B cell (primary cell): ENCODE results near the gene PRKCQ. TPM values are rescaled to one million over a fixed set of nuclear protein-coding genes. Genes with fewer than 3 reads are reported as not detected.

Experiments
- ATAC-seq: fragments of 200-7000 bp; cut with Tn5 transposase; one replicate; pipeline ENCODE4 v1.10.0; 2021; ENCODE audit warnings: low read depth, mild to moderate bottlenecking, moderate number of reproducible peaks, moderate library complexity
- CTCF ChIA-PET: fragments of 350-600 bp; sonication (Branson Sonifier 250); formaldehyde crosslinking; loops from one replicate; lab custom pipeline; 2021; ENCODE audit warnings: antibody characterized with exemption, inconsistent platforms; lab: Charles Lee
- POLR2A ChIA-PET: fragments of 350-600 bp; sonication (Branson Sonifier 250); formaldehyde crosslinking; loops from one replicate; lab custom pipeline; 2021; ENCODE audit warnings: antibody characterized with exemption; lab: Charles Lee
- DNase-seq: peaks from one replicate; pipeline ENCODE4 v3.0.0; 2013
- H2AFZ ChIP-seq: 2 replicates; pipeline ENCODE4 v1.6.1; 2012; ENCODE audit warnings: mild to moderate bottlenecking, low read depth, low read length; ENCODE audit not compliant: insufficient read depth, poor library complexity, severe bottlenecking
- H3K27ac ChIP-seq, 2 donors: 1 replicate in 1 of 2; 2 replicates in 1 of 2; pipeline ENCODE4 v1.5.1; 2012 to 2013; ENCODE audit warnings: low read length in 2 of 2, mild to moderate bottlenecking in 2 of 2, moderate library complexity in 1 of 2
- H3K27me3 ChIP-seq, 4 experiments: fragments of 200-600 bp in 1 of 4; sonication (generic) in 1 of 4; replicated peaks in 1 of 4; 1 replicate in 2 of 4; 2 replicates in 2 of 4; pipeline versions ENCODE4 v1.6.1 to v1.7.0; 2013 to 2016; ENCODE audit warnings: low read length in 3 of 4, mild to moderate bottlenecking in 2 of 4, mixed read lengths in 1 of 4, moderate library complexity in 1 of 4; ENCODE audit not compliant: insufficient read depth in 4 of 4, control insufficient read depth in 3 of 4; ENCODE audit errors: control extremely low read depth in 1 of 4
- H3K36me3 ChIP-seq, 2 experiments: replicated peaks in 1 of 2; 1 replicate in 1 of 2; 2 replicates in 1 of 2; pipeline versions ENCODE4 v1.6.1 to v1.7.1; 2013; ENCODE audit warnings: low read length in 1 of 2; ENCODE audit not compliant: insufficient read depth in 2 of 2, control insufficient read depth in 1 of 2; ENCODE audit errors: control extremely low read depth in 1 of 2, extremely low read depth in 1 of 2
- H3K4me1 ChIP-seq, 2 donors: fragments of 200-600 bp in 1 of 2; sonication (generic) in 1 of 2; 1 replicate in 1 of 2; 2 replicates in 1 of 2; pipeline versions ENCODE4 v1.5.1 to v1.6.1; 2013 to 2017; ENCODE audit warnings: low read length in 2 of 2; ENCODE audit not compliant: control insufficient read depth in 2 of 2, insufficient read depth in 2 of 2
- H3K4me2 ChIP-seq: replicated peaks from 2 replicates; pipeline ENCODE3; 2012; ENCODE audit warnings: mild to moderate bottlenecking, low read depth, low read length; ENCODE audit not compliant: poor library complexity, severe bottlenecking
- H3K4me3 ChIP-seq, 5 experiments: fragments of 200-600 bp in 1 of 5; sonication (generic) in 1 of 5; 1 replicate in 3 of 5; 2 replicates in 2 of 5; pipeline versions ENCODE4 v1.5.1 to v1.7.0; 2011 to 2016; ENCODE audit warnings: low read length in 4 of 5, mild to moderate bottlenecking in 4 of 5, low read depth in 2 of 5, control low read depth in 1 of 5, moderate library complexity in 1 of 5; ENCODE audit not compliant: insufficient read depth in 1 of 5; ENCODE audit errors: control extremely low read depth in 1 of 5, extremely low read depth in 1 of 5
- H3K79me2 ChIP-seq: fragments of 200-600 bp; sonication (generic); one replicate; pipeline ENCODE4 v1.6.0; 2016; ENCODE audit warnings: low read length; ENCODE audit not compliant: control insufficient read depth, insufficient read depth
- H3K9ac ChIP-seq: fragments of 200-600 bp; sonication (generic); 2 replicates; pipeline ENCODE4 v1.6.1; 2017; ENCODE audit warnings: mild to moderate bottlenecking, low read length, moderate library complexity
- H3K9me3 ChIP-seq, 3 donors: one replicate each; pipeline versions ENCODE4 v1.6.1 to v1.7.1; 2013; ENCODE audit warnings: low read length in 2 of 3; ENCODE audit not compliant: control insufficient read depth in 2 of 3, insufficient read depth in 1 of 3; ENCODE audit errors: control extremely low read depth in 1 of 3
- H4K20me1 ChIP-seq: 2 replicates; pipeline ENCODE4 v1.6.0; 2012; ENCODE audit warnings: mild to moderate bottlenecking, low read length; ENCODE audit not compliant: insufficient read depth, control insufficient read depth, poor library complexity, severe bottlenecking
- H3K27ac Mint-ChIP-seq: one replicate; pipeline ENCODE4 v1.8.0; 2021; ENCODE audit warnings: mixed read lengths
- H3K27me3 Mint-ChIP-seq: one replicate; pipeline ENCODE4 v1.8.0; 2021; ENCODE audit warnings: mixed read lengths
- H3K4me1 Mint-ChIP-seq: one replicate; pipeline ENCODE4 v1.8.0; 2021; ENCODE audit warnings: mixed read lengths
- H3K4me3 Mint-ChIP-seq: one replicate; pipeline ENCODE4 v1.8.0; 2021; ENCODE audit warnings: mixed read lengths
- H3K9me3 Mint-ChIP-seq: one replicate; pipeline ENCODE4 v1.8.0; 2022; ENCODE audit warnings: mixed read lengths; ENCODE audit not compliant: insufficient read depth
- CTCF ChIP-seq: fragments of 200-600 bp; IDR thresholded peaks from one replicate; pipeline ENCODE4 v1.8.0; 2022; ENCODE audit warnings: antibody characterized with exemption, mild to moderate bottlenecking
- EZH2 ChIP-seq: IDR thresholded peaks from 2 replicates; pipeline ENCODE4 v1.6.1; 2012; ENCODE audit warnings: borderline replicate concordance, low read depth, mild to moderate bottlenecking, moderate library complexity, low read length; ENCODE audit not compliant: insufficient read depth, poor library complexity, severe bottlenecking
- WGBS: methylation state at CpG from one replicate; pipeline ENCODE4 v1.1.5; 2013; ENCODE audit warnings: missing lambda C conversion rate; ENCODE audit not compliant: insufficient coverage; 5-methylcytosine and 5-hydroxymethylcytosine counted together
- intact Hi-C: fragments of 100-400 bp; cut with micrococcal nuclease; formaldehyde crosslinking; loops from one replicate; pipeline ENCODE4 v1.10.0; 2022
- polyA plus RNA-seq: library from polyadenylated mRNA; depleted of rRNA; stranded (reverse); fragments of >200 nt; gene quantifications from 2 replicates; pipeline ENCODE4 v1.2.3, GENCODE V29; 2012
- total RNA-seq, 2 donors: library from RNA; stranded (reverse); fragments of 120-200 nt in 1 of 2; gene quantifications; 1 replicate in 1 of 2; 2 replicates in 1 of 2; pipeline versions ENCODE4 v1.2.3 to v1.2.4, GENCODE V29; 2013 to 2022

PRKCQ gene
- total and polyA plus RNA-seq, 2 donors (not counting 1 experiment from before 2014, with no cell fraction given): 0.15 to 0.16 TPM

GRCh38 chr10:6401558-6402348 lies 178.3 kb downstream of the PRKCQ start:
- Histone ChIP-seq H3K27me3 (peaks cover 0 to 4% (median 2%) of the 10 kb centered on the region in 4 experiments), H2AFZ (no peak overlapping the region), H3K4me2 (peak overlapping the region; percentile 67), H3K9ac (no peak overlapping the region), H3K4me3 (peak overlapping the region in 2 of 5 experiments; percentile 5 to 12), H3K9me3 (no peaks in the 10 kb centered on the region), H3K79me2 (no peaks in the 10 kb centered on the region), H3K36me3 (no peaks in the 10 kb centered on the region), H4K20me1 (no peaks in the 10 kb centered on the region), H3K4me1 (peaks cover 26% of the 10 kb centered on the region in 2 donors), H3K27ac (no peak overlapping the region)
- ChIA-PET CTCF (interaction anchor here (0.6 to 7.7 kb wide), 89 partner anchors 9 to 835 kb away, joined by 3 to 325 read pairs (median 5); partner anchors contain the start of genes IL2RA, PFKFB3 and RBM17), POLR2A (interaction anchor here (0.6 to 4.9 kb wide), 7 partner anchors 53 to 465 kb away, joined by 3 to 72 read pairs (median 6); partner anchors contain the start of gene PFKFB3)
- DNase-seq: peak; percentile 85
- Mint-ChIP-seq H3K27ac (peak overlapping the region; percentile 10), H3K27me3 (peaks cover 22% of the 10 kb centered on the region), H3K9me3 (no peaks in the 10 kb centered on the region), H3K4me1 (peaks cover 33% of the 10 kb centered on the region), H3K4me3 (peak overlapping the region; percentile 75)
- intact Hi-C loops: loop anchor here (1.0 to 5.0 kb wide), 9 partner anchors 19 to 387 kb away; partner anchors contain the start of genes PFKFB3 and RBM17
- 36% methylated on average over 9 of the region's 18 CpGs for WGBS
- TF ChIP-seq EZH2 (no peak), CTCF (peak; percentile 82)
- ATAC-seq: peak; percentile 88
